H54 (cell line): ENCODE data around the gene TTC23.

ENCODE experiments used
- DNase-seq: peaks from one replicate; pipeline ENCODE4 v3.0.0; 2011; ENCODE audit warnings: low spot score, mixed read lengths; ENCODE audit not compliant: insufficient read length
- FAIRE-seq: peaks from 3 replicates; lab custom pipeline; 2011; peaks lifted over from hg19 to GRCh38; lab: Jason Lieb, UNC
- POLR2A ChIP-seq: IDR thresholded peaks from 2 replicates; pipeline ENCODE4 v1.6.1; 2011; ENCODE audit warnings: low read depth, mild to moderate bottlenecking, low read length

TTC23 gene

GRCh38 chr15:99232740-99233139 is 16.6 kb downstream of the TTC23 start:
- FAIRE-seq (no peak), DNase-seq (no peak)
- no peak for TF ChIP-seq POLR2A

GRCh38 chr15:99230867-99231266 is 18.5 kb downstream of the TTC23 start:
- DNase-seq: no peak
- no peak for TF ChIP-seq POLR2A
- FAIRE-seq: no peak

GRCh38 chr15:99228120-99228770 is 21.1 kb downstream of the TTC23 start:
- no peak for DNase-seq
- no peak for TF ChIP-seq POLR2A
- no peak for FAIRE-seq

- FAIRE-seq: no peak
- no peak for TF ChIP-seq POLR2A
- no peak for DNase-seq
Observed at GRCh38 chr15:99226802-99227201, 22.6 kb downstream of the TTC23 start.

GRCh38 chr15:99224372-99225214 is 24.8 kb downstream of the TTC23 start:
- TF ChIP-seq POLR2A: no peak
- DNase-seq: no peak
- FAIRE-seq: no peak

GRCh38 chr15:99213187-99213811 is 36.1 kb downstream of the TTC23 start:
- FAIRE-seq: peak; percentile 11
- TF ChIP-seq POLR2A: no peak
- peak; percentile 19 for DNase-seq

- FAIRE-seq: no peak
Observed at GRCh38 chr15:99212406-99212805, 37.0 kb downstream of the TTC23 start.

GRCh38 chr15:99211926-99212325 is 37.5 kb downstream of the TTC23 start:
- no peak for TF ChIP-seq POLR2A
- FAIRE-seq (no peak), DNase-seq (no peak)

More at GRCh38 chr15:99212406-99212805, 37.0 kb downstream of the TTC23 start:
- no peak for TF ChIP-seq POLR2A
- peak; percentile 5 for DNase-seq

- FAIRE-seq: no peak
Observed at GRCh38 chr15:99210334-99210733, 39.0 kb downstream of the TTC23 start.

GRCh38 chr15:99209326-99209725 is 40.1 kb downstream of the TTC23 start:
- TF ChIP-seq POLR2A: no peak
- no peak for DNase-seq
- FAIRE-seq: no peak

More at GRCh38 chr15:99210334-99210733, 39.0 kb downstream of the TTC23 start:
- no peak for DNase-seq
- no peak for TF ChIP-seq POLR2A

- no peak for DNase-seq
- TF ChIP-seq POLR2A: no peak
- FAIRE-seq: no peak
Observed at GRCh38 chr15:99207672-99208071, 41.7 kb downstream of the TTC23 start.

- TF ChIP-seq POLR2A: no peak
- FAIRE-seq: no peak
- no peak for DNase-seq
Observed at GRCh38 chr15:99202176-99202552, 47.2 kb downstream of the TTC23 start.

GRCh38 chr15:99201408-99202175 is 47.8 kb downstream of the TTC23 start:
- TF ChIP-seq POLR2A: no peak
- FAIRE-seq: no peak
- no peak for DNase-seq
